Neuronal stem cell (in vitro differentiated cells): Measurements from ENCODE around the gene MOK.

Experiments used
- DNase-seq: peaks from one replicate; pipeline ENCODE4 v3.0.0-alpha.2; 2013; ENCODE audit warnings: low spot score
- H2AFZ ChIP-seq: one replicate; pipeline ENCODE4 v1.6.1; 2013; ENCODE audit warnings: mild to moderate bottlenecking, low read length, inconsistent platforms
- H2AK5ac ChIP-seq: 2 replicates; pipeline ENCODE4 v1.6.1; 2013; ENCODE audit warnings: low read depth, mild to moderate bottlenecking, inconsistent platforms, low read length, moderate library complexity, mixed read lengths
- H2BK120ac ChIP-seq: 2 replicates; pipeline ENCODE4 v1.6.1; 2013; ENCODE audit warnings: low read depth, mild to moderate bottlenecking, inconsistent platforms, low read length, moderate library complexity, mixed read lengths
- H2BK12ac ChIP-seq: one replicate; pipeline ENCODE4 v1.6.1; 2013; ENCODE audit warnings: low read length, inconsistent platforms
- H2BK15ac ChIP-seq: 2 replicates; pipeline ENCODE4 v1.6.1; 2013; ENCODE audit warnings: mild to moderate bottlenecking, low read length, inconsistent platforms, mixed read lengths
- H2BK5ac ChIP-seq: one replicate; pipeline ENCODE4 v1.6.1; 2013; ENCODE audit warnings: inconsistent platforms, mild to moderate bottlenecking, low read length, moderate library complexity
- H3K14ac ChIP-seq: one replicate; pipeline ENCODE4 v1.6.1; 2013; ENCODE audit warnings: low read length, inconsistent platforms
- H3K18ac ChIP-seq: 2 replicates; pipeline ENCODE4 v1.6.1; 2013; ENCODE audit warnings: low read length, inconsistent platforms
- H3K23ac ChIP-seq: 2 replicates; pipeline ENCODE4 v1.6.1; 2013; ENCODE audit warnings: low read depth, mild to moderate bottlenecking, mixed read lengths, low read length, inconsistent platforms; ENCODE audit not compliant: poor library complexity
- H3K27ac ChIP-seq: replicated peaks from 3 replicates; pipeline ENCODE4 v1.5.1; 2013; ENCODE audit warnings: low read length, inconsistent platforms
- H3K27me3 ChIP-seq, 3 experiments: 2 replicates each; pipeline ENCODE4 v1.6.1; 2013; ENCODE audit warnings: low read length in 3 of 3, mild to moderate bottlenecking in 2 of 3, inconsistent platforms in 1 of 3, low read depth in 1 of 3, mixed read lengths in 1 of 3, moderate library complexity in 1 of 3; ENCODE audit not compliant: control insufficient read depth in 3 of 3, insufficient read depth in 3 of 3
- H3K36me3 ChIP-seq, 2 donors: replicated peaks in 1 of 2; 2 replicates each; pipeline ENCODE4 v1.6.1; 2013; ENCODE audit warnings: low read length in 2 of 2; ENCODE audit not compliant: control insufficient read depth in 2 of 2, insufficient read depth in 2 of 2
- H3K4ac ChIP-seq: 2 replicates; pipeline ENCODE4 v1.6.1; 2013; ENCODE audit warnings: inconsistent platforms, mild to moderate bottlenecking, low read length, moderate library complexity
- H3K4me1 ChIP-seq, 2 donors: 1 replicate in 1 of 2; 2 replicates in 1 of 2; pipeline ENCODE4 v1.6.1; 2013; ENCODE audit warnings: low read length in 2 of 2, low read depth in 1 of 2; ENCODE audit not compliant: control insufficient read depth in 2 of 2, insufficient read depth in 1 of 2
- H3K4me2 ChIP-seq: one replicate; pipeline ENCODE4 v1.6.1; 2013; ENCODE audit warnings: mild to moderate bottlenecking, low read length, inconsistent platforms; ENCODE audit not compliant: insufficient read depth, poor library complexity, severe bottlenecking
- H3K4me3 ChIP-seq, 2 donors: 2 replicates each; pipeline ENCODE4 v1.5.1; 2013; ENCODE audit warnings: low read length in 2 of 2, mild to moderate bottlenecking in 2 of 2, inconsistent platforms in 1 of 2, moderate library complexity in 1 of 2
- H3K79me1 ChIP-seq: one replicate; pipeline ENCODE4 v1.6.1; 2013; ENCODE audit warnings: low read depth, mild to moderate bottlenecking, inconsistent platforms, low read length, moderate library complexity
- H3K9ac ChIP-seq: one replicate; pipeline ENCODE4 v1.6.1; 2013; ENCODE audit warnings: mild to moderate bottlenecking, low read depth, low read length, inconsistent platforms; ENCODE audit not compliant: poor library complexity
- H3K9me3 ChIP-seq, 2 donors: replicated peaks in 1 of 2; 2 replicates each; pipeline versions ENCODE3 to v1.6.1; 2013; ENCODE audit warnings: low read length in 2 of 2, mild to moderate bottlenecking in 2 of 2, inconsistent platforms in 1 of 2, low read depth in 1 of 2, mixed read lengths in 1 of 2, moderate library complexity in 1 of 2; ENCODE audit not compliant: control insufficient read depth in 2 of 2, insufficient read depth in 1 of 2
- H4K8ac ChIP-seq: one replicate; pipeline ENCODE4 v1.6.1; 2013; ENCODE audit warnings: low read depth, mild to moderate bottlenecking, inconsistent platforms, low read length, moderate library complexity
- H4K91ac ChIP-seq: one replicate; pipeline ENCODE4 v1.6.1; 2013; ENCODE audit warnings: low read length, low read depth, mild to moderate bottlenecking, inconsistent platforms; ENCODE audit not compliant: poor library complexity
- WGBS, 2 donors: extraction: QIAGEN DNeasy Blood & Tissue Kit; methylation state at CpG; one replicate each; pipeline ENCODE4 v1.1.7; 2013; ENCODE audit warnings: missing lambda C conversion rate in 2 of 2, mixed read lengths in 1 of 2; ENCODE audit not compliant: insufficient read length in 2 of 2, insufficient replicate concordance in 1 of 2; ENCODE audit errors: extremely low coverage in 2 of 2; 5-methylcytosine and 5-hydroxymethylcytosine counted together

Gene MOK

GRCh38 chr14:102196902-102197230 is 108.1 kb downstream of the MOK start:
- no peak overlapping the region for H3K27ac ChIP-seq
- H3K18ac ChIP-seq, result no peak overlapping the region
- no peak overlapping the region for H3K23ac ChIP-seq
- peaks cover 4 to 5% of the 10 kb centered on the region in 2 donors for H3K4me1 ChIP-seq
- no peak overlapping the region for H4K8ac ChIP-seq
- H2BK120ac ChIP-seq, result no peak overlapping the region
- H3K4ac ChIP-seq, result no peak overlapping the region
- H3K9me3 ChIP-seq, result peaks cover 0 to 2% of the 10 kb centered on the region in 2 donors
- no peak overlapping the region for H3K9ac ChIP-seq
- no peak overlapping the region for H2AFZ ChIP-seq
- DNase-seq, result no peak
- no peak overlapping the region for H2BK12ac ChIP-seq
- H2BK15ac ChIP-seq, result no peak overlapping the region
- no peaks in the 10 kb centered on the region for H3K27me3 ChIP-seq
- H4K91ac ChIP-seq, result no peak overlapping the region
- H2AK5ac ChIP-seq, result no peak overlapping the region
- H3K14ac ChIP-seq, result no peak overlapping the region
- no peak overlapping the region for H2BK5ac ChIP-seq
- H3K4me3 ChIP-seq, result no peak overlapping the region
- peaks cover 14 to 63% of the 10 kb centered on the region in 2 donors for H3K36me3 ChIP-seq
- peaks cover 3% of the 10 kb centered on the region for H3K79me1 ChIP-seq
- H3K4me2 ChIP-seq, result no peak overlapping the region
- no CpG with 5 or more reads among the region's 4 CpGs for WGBS, 2 donors

- no peak overlapping the region for H2BK15ac ChIP-seq
- no peak for DNase-seq
- H3K14ac ChIP-seq, result no peak overlapping the region
- no peak overlapping the region for H3K4me2 ChIP-seq
- no peak overlapping the region for H2BK12ac ChIP-seq
- WGBS, 2 donors, result no CpG with 5 or more reads among the region's 6 CpGs
- no peak overlapping the region for H3K4ac ChIP-seq
- H3K18ac ChIP-seq, result no peak overlapping the region
- peaks cover 3% of the 10 kb centered on the region for H3K79me1 ChIP-seq
- no peak overlapping the region for H2AK5ac ChIP-seq
- H3K36me3 ChIP-seq, result peaks cover 14 to 61% of the 10 kb centered on the region in 2 donors
- H2AFZ ChIP-seq, result no peak overlapping the region
- H3K9ac ChIP-seq, result no peak overlapping the region
- H4K8ac ChIP-seq, result no peak overlapping the region
- no peak overlapping the region for H2BK120ac ChIP-seq
- peaks cover 0 to 2% of the 10 kb centered on the region in 2 donors for H3K9me3 ChIP-seq
- no peak overlapping the region for H3K4me3 ChIP-seq
- H3K23ac ChIP-seq, result no peak overlapping the region
- no peak overlapping the region for H4K91ac ChIP-seq
- no peak overlapping the region for H2BK5ac ChIP-seq
- no peaks in the 10 kb centered on the region for H3K27me3 ChIP-seq
- H3K4me1 ChIP-seq, result peaks cover 4 to 5% of the 10 kb centered on the region in 2 donors
- H3K27ac ChIP-seq, result no peak overlapping the region
These were observed 108.7 kb downstream of the MOK start for GRCh38 chr14:102196039-102196901.

GRCh38 chr14:102195446-102195845 is 109.5 kb downstream of the MOK start:
- H3K14ac ChIP-seq, result no peak overlapping the region
- H2BK5ac ChIP-seq, result no peak overlapping the region
- H3K4ac ChIP-seq, result no peak overlapping the region
- H3K4me3 ChIP-seq, result no peak overlapping the region
- no peak overlapping the region for H2AFZ ChIP-seq
- no peak overlapping the region for H2BK12ac ChIP-seq
- no peak for DNase-seq
- H3K79me1 ChIP-seq, result peaks cover 3% of the 10 kb centered on the region
- H3K27ac ChIP-seq, result no peak overlapping the region
- no peak overlapping the region for H2BK120ac ChIP-seq
- no peak overlapping the region for H2BK15ac ChIP-seq
- H2AK5ac ChIP-seq, result no peak overlapping the region
- H3K36me3 ChIP-seq, result peaks cover 11 to 55% of the 10 kb centered on the region in 2 donors
- H4K8ac ChIP-seq, result no peak overlapping the region
- H3K9me3 ChIP-seq, result no peaks in the 10 kb centered on the region
- H3K18ac ChIP-seq, result no peak overlapping the region
- H3K4me2 ChIP-seq, result no peak overlapping the region
- H4K91ac ChIP-seq, result no peak overlapping the region
- WGBS, 2 donors, result no CpG with 5 or more reads among the region's 1 CpG
- no peaks in the 10 kb centered on the region for H3K27me3 ChIP-seq
- no peak overlapping the region for H3K9ac ChIP-seq
- peaks cover 4 to 5% of the 10 kb centered on the region in 2 donors for H3K4me1 ChIP-seq
- no peak overlapping the region for H3K23ac ChIP-seq

- no peaks in the 10 kb centered on the region for H3K27me3 ChIP-seq
- no peak overlapping the region for H3K4me2 ChIP-seq
- no peak overlapping the region for H4K91ac ChIP-seq
- no peak overlapping the region for H2BK12ac ChIP-seq
- H3K14ac ChIP-seq, result no peak overlapping the region
- peaks cover 4% of the 10 kb centered on the region for H3K79me1 ChIP-seq
- H3K4me1 ChIP-seq, result peaks cover 5% of the 10 kb centered on the region in 2 donors
- peaks cover 12 to 51% of the 10 kb centered on the region in 2 donors for H3K36me3 ChIP-seq
- H3K23ac ChIP-seq, result no peak overlapping the region
- H4K8ac ChIP-seq, result no peak overlapping the region
- H2AK5ac ChIP-seq, result no peak overlapping the region
- no peak overlapping the region for H3K18ac ChIP-seq
- H3K9me3 ChIP-seq, result no peaks in the 10 kb centered on the region
- H2BK15ac ChIP-seq, result no peak overlapping the region
- H2AFZ ChIP-seq, result no peak overlapping the region
- no peak overlapping the region for H3K9ac ChIP-seq
- H3K27ac ChIP-seq, result no peak overlapping the region
- no peak overlapping the region for H2BK5ac ChIP-seq
- WGBS, 2 donors, result no CpG with 5 or more reads among the region's 4 CpGs
- no peak for DNase-seq
- H2BK120ac ChIP-seq, result no peak overlapping the region
- no peak overlapping the region for H3K4me3 ChIP-seq
- no peak overlapping the region for H3K4ac ChIP-seq
These were observed 110.1 kb downstream of the MOK start for GRCh38 chr14:102194856-102195255.
